ENCODE measurements around the gene MPIG6B. TPM values are rescaled to one million over a fixed set of nuclear protein-coding genes. Genes with fewer than 3 reads are reported as not detected.
A peak's percentile ranks its signal among the peaks of the same experiment; 100 is the strongest.

Gene MPIG6B
- total RNA-seq, 1 donor from 2014 or later: not detected

DNA sequence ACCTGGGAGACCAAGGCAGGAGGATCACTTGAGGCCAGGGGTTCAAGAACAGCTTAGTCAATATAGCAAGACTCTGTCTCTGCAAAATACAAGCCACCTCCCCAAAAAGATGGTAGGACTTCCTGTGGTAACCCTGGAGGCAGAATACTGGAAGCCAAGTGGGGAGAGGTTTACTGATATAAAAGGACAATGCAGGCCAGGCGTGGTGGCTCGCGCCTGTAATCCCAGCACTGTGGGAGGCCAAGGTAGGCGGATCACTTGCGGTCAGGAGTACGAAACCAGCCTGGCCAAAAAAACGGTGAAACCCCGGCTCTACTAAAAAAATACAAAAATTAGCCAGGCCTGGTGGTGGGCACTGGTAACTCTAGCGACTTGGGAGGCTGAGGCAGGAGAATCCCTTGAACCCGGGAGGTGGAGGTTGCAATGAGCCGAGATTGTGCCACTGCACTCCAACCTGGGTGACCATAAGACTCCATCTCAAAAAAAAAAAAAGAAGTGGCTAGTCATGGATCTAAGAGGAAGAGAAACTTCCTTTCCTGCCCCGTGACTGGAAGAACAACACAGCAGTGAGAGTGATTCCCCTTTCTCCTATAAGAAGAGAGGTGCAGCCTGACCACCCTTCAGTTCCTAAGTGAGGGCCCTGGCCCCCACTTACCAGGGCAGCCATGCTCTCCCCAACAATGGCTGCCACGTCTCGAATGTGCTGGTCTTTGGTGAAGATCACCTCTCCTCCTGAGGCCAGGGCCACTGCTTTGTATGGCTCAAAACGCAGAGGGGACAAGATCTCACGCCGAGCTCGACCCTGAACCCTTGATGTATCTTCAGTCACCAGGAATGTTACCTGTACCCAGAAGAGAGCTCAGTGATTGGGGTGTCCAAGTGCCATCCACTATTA, 45.4 kb downstream of the MPIG6B start:
- TF ChIP-seq EZH2phosphoT487 (IDR thresholded peaks at IDR 0.05) (no peak), EZH2 (IDR thresholded peaks at IDR 0.05) (no peak)
- TF ChIP-seq, protein P1, sequence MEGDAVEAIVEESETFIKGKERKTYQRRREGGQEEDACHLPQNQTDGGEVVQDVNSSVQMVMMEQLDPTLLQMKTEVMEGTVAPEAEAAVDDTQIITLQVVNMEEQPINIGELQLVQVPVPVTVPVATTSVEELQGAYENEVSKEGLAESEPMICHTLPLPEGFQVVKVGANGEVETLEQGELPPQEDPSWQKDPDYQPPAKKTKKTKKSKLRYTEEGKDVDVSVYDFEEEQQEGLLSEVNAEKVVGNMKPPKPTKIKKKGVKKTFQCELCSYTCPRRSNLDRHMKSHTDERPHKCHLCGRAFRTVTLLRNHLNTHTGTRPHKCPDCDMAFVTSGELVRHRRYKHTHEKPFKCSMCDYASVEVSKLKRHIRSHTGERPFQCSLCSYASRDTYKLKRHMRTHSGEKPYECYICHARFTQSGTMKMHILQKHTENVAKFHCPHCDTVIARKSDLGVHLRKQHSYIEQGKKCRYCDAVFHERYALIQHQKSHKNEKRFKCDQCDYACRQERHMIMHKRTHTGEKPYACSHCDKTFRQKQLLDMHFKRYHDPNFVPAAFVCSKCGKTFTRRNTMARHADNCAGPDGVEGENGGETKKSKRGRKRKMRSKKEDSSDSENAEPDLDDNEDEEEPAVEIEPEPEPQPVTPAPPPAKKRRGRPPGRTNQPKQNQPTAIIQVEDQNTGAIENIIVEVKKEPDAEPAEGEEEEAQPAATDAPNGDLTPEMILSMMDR (IDR thresholded peaks at IDR 0.05): no peak
- Mint-ChIP-seq H3K4me1 (peaks cover 14% of the 10 kb centered on the region), H3K27ac (peak overlapping the region; percentile 60), H3K4me3 (no peak overlapping the region), H3K9me3 (no peaks in the 10 kb centered on the region), H3K27me3 (ENCODE audit: insufficient read depth, low read depth) (peaks cover 2% of the 10 kb centered on the region), H3K36me3 (peaks cover 2% of the 10 kb centered on the region)
- no peak overlapping the region for H3K27ac ChIP-seq
- no peaks in the 10 kb centered on the region for H3K36me3 ChIP-seq
- no peak for DNase-seq (ENCODE audit: low spot score)
- peaks cover 11% of the 10 kb centered on the region for H3F3A ChIP-seq (ENCODE audit: low read depth)
- no peaks in the 10 kb centered on the region for H3K27me3 ChIP-seq
- H2AFZ ChIP-seq (replicated peaks): no peak overlapping the region
- H3K4me3 ChIP-seq: no peak overlapping the region
- no peaks in the 10 kb centered on the region for H4K20me1 ChIP-seq (ENCODE audit: low read depth)
- no peaks in the 10 kb centered on the region for H3K79me2 ChIP-seq (ENCODE audit: low read depth)
- H3K4me1 ChIP-seq: peaks cover 14% of the 10 kb centered on the region
- no peak overlapping the region for H3K9ac ChIP-seq
- H3K4me2 ChIP-seq: no peak overlapping the region
- H3K9me3 ChIP-seq (ENCODE audit: low read depth): no peaks in the 10 kb centered on the region

DNA sequence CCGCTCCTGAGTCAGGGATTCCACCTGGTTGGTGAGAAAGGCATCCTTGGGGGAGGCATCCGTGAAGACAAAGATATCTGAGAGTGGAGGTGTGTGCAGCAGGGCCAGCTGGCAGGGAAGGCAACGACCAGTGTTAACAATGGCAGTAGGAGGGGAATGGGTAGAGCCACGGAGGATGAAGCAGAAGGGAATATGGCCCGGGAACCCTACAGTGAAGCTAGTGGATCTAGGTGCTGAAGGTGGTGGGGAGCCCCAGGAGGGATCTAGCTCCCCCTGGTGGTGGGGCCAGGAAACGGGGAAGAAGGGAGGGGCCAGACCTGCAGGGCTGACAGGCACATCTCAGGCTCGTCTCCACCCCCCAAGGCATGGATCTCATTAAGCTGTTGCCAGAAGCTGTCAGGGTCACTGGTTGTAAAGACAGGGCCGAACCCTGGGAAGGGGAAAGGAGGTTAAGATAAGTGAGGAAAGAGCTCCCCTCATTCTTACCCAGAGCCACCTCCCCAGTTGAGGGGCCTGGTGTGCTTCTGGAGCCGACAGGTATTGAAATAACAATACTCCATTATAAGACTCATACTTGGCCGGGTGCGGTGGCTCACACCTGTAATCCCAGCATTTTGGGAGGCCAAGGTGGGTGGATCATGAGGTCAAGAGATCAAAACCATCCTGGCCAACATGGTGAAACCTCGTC, 46.7 kb downstream of the MPIG6B start:
- no peak overlapping the region for H3K27ac ChIP-seq
- H4K20me1 ChIP-seq (ENCODE audit: low read depth): no peaks in the 10 kb centered on the region
- H3K4me2 ChIP-seq: no peak overlapping the region
- Mint-ChIP-seq H3K27me3 (ENCODE audit: insufficient read depth, low read depth) (peaks cover 2% of the 10 kb centered on the region), H3K27ac (peak overlapping the region; percentile 51), H3K4me3 (peak overlapping the region; percentile 3), H3K36me3 (no peaks in the 10 kb centered on the region), H3K9me3 (no peaks in the 10 kb centered on the region), H3K4me1 (peaks cover 5% of the 10 kb centered on the region)
- H3K9ac ChIP-seq: no peak overlapping the region
- H3K4me3 ChIP-seq: no peak overlapping the region
- no peaks in the 10 kb centered on the region for H3F3A ChIP-seq (ENCODE audit: low read depth)
- H3K27me3 ChIP-seq: no peaks in the 10 kb centered on the region
- no peaks in the 10 kb centered on the region for H3K36me3 ChIP-seq
- H3K79me2 ChIP-seq (ENCODE audit: low read depth): no peaks in the 10 kb centered on the region
- peak; percentile 55 for DNase-seq (ENCODE audit: low spot score)
- TF ChIP-seq, protein P1 (IDR thresholded peaks at IDR 0.05): peak; percentile 64
- no peak for TF ChIP-seq EZH2 (IDR thresholded peaks at IDR 0.05)
- no peaks in the 10 kb centered on the region for H3K9me3 ChIP-seq (ENCODE audit: low read depth)
- H2AFZ ChIP-seq (replicated peaks): no peak overlapping the region
- H3K4me1 ChIP-seq: peaks cover 6% of the 10 kb centered on the region

DNA sequence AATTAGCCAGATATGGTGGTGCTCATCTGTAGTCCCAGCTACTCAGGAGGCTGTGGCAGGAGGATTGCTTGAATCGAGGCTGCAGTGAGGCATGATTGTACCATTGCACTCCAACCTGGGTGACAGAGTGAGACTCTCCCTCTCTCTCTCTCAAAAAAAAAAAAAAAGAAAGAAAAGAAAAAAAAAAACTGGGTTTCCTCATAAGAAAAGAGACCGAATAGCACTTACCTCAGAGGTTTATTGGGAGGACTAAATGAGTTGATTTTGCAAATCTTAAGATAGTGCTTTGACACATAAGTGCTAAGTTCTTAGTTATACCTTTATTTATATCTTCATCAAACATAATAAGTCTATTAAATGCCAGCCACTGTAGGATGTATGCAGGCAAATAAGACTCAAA, 47.7 kb downstream of the MPIG6B start:
- Histone ChIP-seq H3K4me1 (peaks cover 6% of the 10 kb centered on the region), H3K79me2 (ENCODE audit: low read depth) (no peaks in the 10 kb centered on the region), H3K9me3 (ENCODE audit: low read depth) (no peaks in the 10 kb centered on the region), H3K4me3 (no peak overlapping the region), H3F3A (ENCODE audit: low read depth) (no peaks in the 10 kb centered on the region), H2AFZ (replicated peaks) (no peak overlapping the region), H3K36me3 (no peaks in the 10 kb centered on the region), H3K9ac (no peak overlapping the region), H3K27ac (no peak overlapping the region), H3K4me2 (no peak overlapping the region), H4K20me1 (ENCODE audit: low read depth) (no peaks in the 10 kb centered on the region), H3K27me3 (no peaks in the 10 kb centered on the region)
- TF ChIP-seq, protein P1 (IDR thresholded peaks at IDR 0.05): no peak
- TF ChIP-seq EZH2 (IDR thresholded peaks at IDR 0.05) (no peak), EZH2phosphoT487 (IDR thresholded peaks at IDR 0.05) (no peak)
- no peak for DNase-seq (ENCODE audit: low spot score)
- Mint-ChIP-seq H3K9me3 (no peaks in the 10 kb centered on the region), H3K4me1 (peaks cover 7% of the 10 kb centered on the region), H3K36me3 (no peaks in the 10 kb centered on the region), H3K4me3 (no peak overlapping the region), H3K27me3 (ENCODE audit: insufficient read depth, low read depth) (peaks cover 2% of the 10 kb centered on the region), H3K27ac (no peak overlapping the region)

Measured in neural progenitor cell (in vitro differentiated cells).